NB4 (cell line): ENCODE data around the gene SH3PXD2B.
A peak's percentile ranks its signal among the peaks of the same experiment; 100 is the strongest.

Source experiments
- DNase-seq: peaks from one replicate; pipeline ENCODE4 v3.0.0; 2010; ENCODE audit warnings: low read depth
- H3K4me3 ChIP-seq: one replicate; pipeline ENCODE4 v1.5.1; 2011; ENCODE audit warnings: mild to moderate bottlenecking, low read depth, low read length, moderate library complexity
- MYC ChIP-seq: IDR thresholded peaks from 2 replicates; pipeline ENCODE4 v1.6.1; 2011; ENCODE audit warnings: low read depth, low read length
- POLR2A ChIP-seq: IDR thresholded peaks from 2 replicates; pipeline ENCODE4 v1.6.1; 2011; ENCODE audit warnings: mild to moderate bottlenecking; ENCODE audit not compliant: insufficient read length; ENCODE audit errors: extremely low read depth
- TF ChIP-seq, protein P1 (sequence below): IDR thresholded peaks from 2 replicates; pipeline ENCODE4 v1.6.1; 2011; ENCODE audit warnings: low read depth, low read length
- TF ChIP-seq, protein P2 (sequence below): IDR thresholded peaks from one replicate; pipeline ENCODE4 v1.5.1; 2012; ENCODE audit warnings: low read depth, low read length

SH3PXD2B gene

DNA sequence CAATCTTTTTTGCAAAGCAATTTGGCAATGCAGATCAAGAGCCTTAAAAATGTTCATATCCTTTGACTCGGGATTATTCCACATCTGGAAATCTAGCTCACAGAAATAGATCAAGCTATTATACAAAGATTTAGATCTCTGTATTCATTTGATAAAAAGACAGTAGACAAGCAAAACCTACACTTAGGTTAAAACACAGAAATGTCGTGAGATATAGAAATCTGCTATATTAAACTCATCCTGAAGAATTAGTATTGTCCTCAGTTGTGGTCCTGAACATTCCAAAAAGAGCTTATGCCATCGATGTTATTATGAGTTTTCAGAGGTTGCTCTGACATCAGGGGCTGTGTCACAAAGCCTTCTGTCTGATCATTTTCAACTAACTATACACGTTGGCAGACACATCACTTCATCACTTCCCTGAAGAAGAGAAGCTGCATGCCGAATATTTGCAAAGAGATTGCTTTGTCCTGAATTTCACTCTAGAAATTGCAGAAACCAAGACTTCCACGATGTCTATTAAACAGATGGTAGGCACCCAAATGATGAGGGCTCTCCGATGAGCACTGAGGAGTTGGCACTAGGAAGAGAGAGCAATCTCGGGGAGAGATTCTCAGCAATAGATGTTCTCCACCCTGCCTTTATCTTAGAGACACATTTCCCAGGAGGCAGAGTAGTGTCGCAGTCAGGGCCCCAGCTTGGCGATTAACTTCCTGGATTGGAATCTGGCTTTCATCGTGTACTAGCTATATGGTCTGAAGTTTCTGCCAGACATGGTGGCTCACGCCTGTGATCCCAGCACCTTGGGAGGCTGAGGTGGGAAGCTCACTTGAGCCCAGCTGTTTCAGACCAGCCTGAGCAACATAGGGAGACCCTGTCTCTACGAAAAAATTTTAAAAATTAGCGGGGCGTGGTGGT is 168.8 kb downstream of the SH3PXD2B start:
- DNase-seq = peak; percentile 18

DNA sequence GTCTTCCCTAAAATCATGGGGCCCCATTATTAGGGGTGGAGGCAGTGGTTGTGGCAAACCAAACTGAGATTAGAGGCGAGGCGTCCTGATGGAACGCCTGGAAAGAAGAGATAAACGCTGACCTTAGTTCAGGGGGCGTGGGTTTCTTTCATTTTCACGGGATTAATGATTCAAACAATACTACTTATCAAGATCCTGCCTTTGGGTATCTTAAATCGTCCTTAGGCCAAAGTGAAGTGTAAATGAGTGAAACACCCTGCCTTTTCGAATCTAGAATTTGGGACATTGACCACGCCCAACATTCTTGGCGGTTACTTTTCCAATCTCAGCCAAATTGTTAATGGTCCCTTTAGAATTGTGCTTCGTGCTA is 169.7 kb downstream of the SH3PXD2B start:
- TF ChIP-seq, protein P1, sequence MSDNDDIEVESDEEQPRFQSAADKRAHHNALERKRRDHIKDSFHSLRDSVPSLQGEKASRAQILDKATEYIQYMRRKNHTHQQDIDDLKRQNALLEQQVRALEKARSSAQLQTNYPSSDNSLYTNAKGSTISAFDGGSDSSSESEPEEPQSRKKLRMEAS = no peak
- TF ChIP-seq POLR2A = no peak
- no peak for TF ChIP-seq MYC
- TF ChIP-seq, protein P2, sequence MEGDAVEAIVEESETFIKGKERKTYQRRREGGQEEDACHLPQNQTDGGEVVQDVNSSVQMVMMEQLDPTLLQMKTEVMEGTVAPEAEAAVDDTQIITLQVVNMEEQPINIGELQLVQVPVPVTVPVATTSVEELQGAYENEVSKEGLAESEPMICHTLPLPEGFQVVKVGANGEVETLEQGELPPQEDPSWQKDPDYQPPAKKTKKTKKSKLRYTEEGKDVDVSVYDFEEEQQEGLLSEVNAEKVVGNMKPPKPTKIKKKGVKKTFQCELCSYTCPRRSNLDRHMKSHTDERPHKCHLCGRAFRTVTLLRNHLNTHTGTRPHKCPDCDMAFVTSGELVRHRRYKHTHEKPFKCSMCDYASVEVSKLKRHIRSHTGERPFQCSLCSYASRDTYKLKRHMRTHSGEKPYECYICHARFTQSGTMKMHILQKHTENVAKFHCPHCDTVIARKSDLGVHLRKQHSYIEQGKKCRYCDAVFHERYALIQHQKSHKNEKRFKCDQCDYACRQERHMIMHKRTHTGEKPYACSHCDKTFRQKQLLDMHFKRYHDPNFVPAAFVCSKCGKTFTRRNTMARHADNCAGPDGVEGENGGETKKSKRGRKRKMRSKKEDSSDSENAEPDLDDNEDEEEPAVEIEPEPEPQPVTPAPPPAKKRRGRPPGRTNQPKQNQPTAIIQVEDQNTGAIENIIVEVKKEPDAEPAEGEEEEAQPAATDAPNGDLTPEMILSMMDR = no peak
- H3K4me3 ChIP-seq = peak overlapping the region; percentile 73
- DNase-seq = no peak

More for the DNA sequence above, 168.8 kb downstream of the SH3PXD2B start:
- H3K4me3 ChIP-seq = no peak overlapping the region
- TF ChIP-seq, protein P1 = no peak
- TF ChIP-seq, protein P2 = no peak
- no peak for TF ChIP-seq MYC

DNA sequence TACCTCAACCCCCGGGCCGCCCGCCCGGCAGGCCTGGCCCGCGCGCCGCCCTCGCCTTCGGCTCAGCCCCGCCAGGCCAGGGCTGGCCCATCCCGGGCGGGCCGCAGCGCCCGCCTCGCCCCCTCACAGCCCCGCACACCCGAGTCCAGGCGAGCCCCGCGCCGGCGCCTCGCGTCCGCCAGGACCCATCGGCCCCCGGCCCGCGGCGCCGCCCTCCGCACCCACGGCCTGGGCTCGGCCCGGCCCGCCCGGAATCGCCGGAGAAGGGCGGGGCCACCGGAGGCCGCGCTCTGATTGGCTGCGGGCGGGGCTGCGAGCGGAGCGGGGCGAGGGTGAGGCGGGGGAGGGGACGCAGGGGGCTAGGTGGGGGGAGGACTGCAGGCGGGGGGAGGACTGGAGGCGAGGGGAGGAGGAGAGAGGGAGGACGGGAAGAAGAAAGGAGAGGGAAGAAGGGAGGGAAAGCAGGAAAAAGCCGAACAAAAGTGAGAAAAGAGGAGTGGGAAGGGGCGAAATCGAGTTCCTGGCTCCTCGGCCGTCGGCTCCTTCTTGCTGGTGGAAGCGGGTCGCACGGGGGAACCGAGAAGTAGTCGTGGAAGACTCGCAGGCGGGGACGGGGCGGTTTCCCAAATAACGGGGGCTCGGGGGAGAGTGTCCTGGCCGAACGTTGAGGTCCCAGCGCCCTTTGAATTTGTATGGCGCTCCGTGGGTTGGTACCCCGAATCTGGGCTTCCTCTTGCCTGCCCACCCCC is 170.3 kb downstream of the SH3PXD2B start:
- TF ChIP-seq, protein P1 = no peak
- peak; percentile 62 for TF ChIP-seq POLR2A
- no peak for TF ChIP-seq MYC
- TF ChIP-seq, protein P2 = no peak
- peak; percentile 85 for DNase-seq
- peak overlapping the region; percentile 73 for H3K4me3 ChIP-seq

DNA sequence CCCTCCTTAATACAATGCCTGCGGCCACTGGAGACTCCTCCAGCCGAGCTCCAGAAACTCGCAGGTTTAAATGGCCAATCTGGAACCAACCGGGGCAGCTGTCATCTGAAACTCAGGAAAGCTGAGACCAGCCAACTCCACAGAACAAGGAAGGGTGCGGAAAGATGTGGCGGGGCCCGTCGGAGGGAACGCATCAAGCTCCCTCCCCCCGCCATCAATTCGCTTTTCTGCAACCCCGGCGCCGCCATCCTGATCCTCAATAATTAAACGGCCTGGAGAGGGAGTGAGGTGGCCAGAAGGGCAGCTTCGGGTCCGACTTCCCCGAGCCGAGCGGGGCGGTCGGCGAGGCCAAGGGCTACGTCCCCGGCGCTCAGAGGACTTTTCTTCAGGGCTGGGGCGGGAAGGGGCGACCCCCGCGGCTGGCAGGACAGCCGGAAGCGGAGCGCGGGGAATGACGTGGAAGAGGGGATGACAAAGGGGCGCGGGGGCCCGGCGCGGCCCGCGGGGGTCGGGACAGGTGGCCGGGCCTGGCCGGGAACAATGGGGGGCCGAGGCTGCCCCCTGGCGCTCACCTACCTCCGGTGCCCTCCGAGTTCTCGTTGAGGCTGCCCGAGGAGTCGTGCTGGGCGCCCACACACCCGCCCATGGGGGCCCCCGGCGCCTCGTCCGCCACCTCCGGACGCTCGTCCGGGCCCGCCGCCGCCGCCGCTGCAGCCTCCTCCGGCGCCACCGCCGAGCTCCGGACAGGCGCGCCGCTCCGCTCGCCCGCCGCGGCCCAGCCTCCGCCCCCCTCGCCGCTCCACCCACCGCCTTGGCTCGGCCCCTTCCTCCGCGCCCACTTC is 171.1 kb downstream of the SH3PXD2B start, which contains the start of gene UBTD2:
UBTD2 (minus strand) TSS at position 745 of the 842 bp plus-strand sequence; CDS start at position 646, 99 bp downstream.
- TF ChIP-seq, protein P2 = peak; percentile 23
- TF ChIP-seq, protein P1 = no peak; the same call in 1 of the 2 replicates
- TF ChIP-seq POLR2A (no peak), MYC (no peak)
- H3K4me3 ChIP-seq = peak within 1 kb of the TSS; percentile 83
- peak; percentile 86 for DNase-seq

DNA sequence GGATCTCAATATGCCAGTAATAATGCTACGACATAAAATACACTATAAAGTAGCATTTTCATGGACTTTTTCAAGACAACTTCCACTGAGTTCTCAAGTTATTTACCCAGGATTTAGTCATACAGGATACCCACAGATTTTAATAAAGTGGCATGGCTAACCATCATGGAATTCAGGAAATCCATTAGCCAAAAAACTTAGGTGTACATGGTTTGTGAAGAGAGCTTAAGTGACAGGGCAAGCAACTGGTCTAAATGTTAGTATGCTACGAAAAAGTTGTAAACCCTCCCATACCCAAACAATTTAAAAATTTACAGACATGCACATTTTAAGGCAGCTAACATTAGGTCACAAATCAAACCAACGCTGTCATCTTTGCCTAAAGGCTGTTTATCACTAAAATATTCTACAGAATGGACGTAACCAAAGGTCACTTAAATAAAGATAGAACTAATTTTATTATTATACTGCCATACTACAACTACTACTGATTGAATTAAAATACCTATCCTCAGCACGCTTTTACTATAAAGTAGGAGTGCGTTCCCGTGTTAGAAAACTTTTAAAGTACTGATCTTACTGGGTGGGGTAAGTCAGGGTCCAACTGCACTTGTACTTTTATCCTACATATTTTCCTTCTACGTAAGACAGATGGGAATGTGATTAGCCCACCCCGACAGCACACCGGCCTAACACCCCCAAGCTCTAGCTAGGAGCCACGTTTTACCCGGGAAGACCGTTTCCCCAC is 171.9 kb downstream of the SH3PXD2B start:
- DNase-seq = no peak
- TF ChIP-seq, protein P2 = no peak
- no peak for TF ChIP-seq MYC
- TF ChIP-seq POLR2A = no peak
- TF ChIP-seq, protein P1 = no peak
- H3K4me3 ChIP-seq = peak overlapping the region; percentile 83
